GM10266 (cell line): Measurements from ENCODE around the gene LNP1.

Experiments used
- DNase-seq: peaks from one replicate; pipeline ENCODE4 v3.0.0; 2012; ENCODE audit errors: extremely low spot score
- TF ChIP-seq, protein P1 (sequence below): IDR thresholded peaks from 2 replicates; pipeline ENCODE4 v1.5.1; 2012; ENCODE audit warnings: mild to moderate bottlenecking, low read depth; ENCODE audit not compliant: control insufficient read depth, insufficient read depth; ENCODE audit errors: missing control alignments

Gene LNP1

GRCh38 chr3:100361897-100362296 lies 39.4 kb upstream of the LNP1 start:
- DNase-seq: no peak
- TF ChIP-seq, protein P1, sequence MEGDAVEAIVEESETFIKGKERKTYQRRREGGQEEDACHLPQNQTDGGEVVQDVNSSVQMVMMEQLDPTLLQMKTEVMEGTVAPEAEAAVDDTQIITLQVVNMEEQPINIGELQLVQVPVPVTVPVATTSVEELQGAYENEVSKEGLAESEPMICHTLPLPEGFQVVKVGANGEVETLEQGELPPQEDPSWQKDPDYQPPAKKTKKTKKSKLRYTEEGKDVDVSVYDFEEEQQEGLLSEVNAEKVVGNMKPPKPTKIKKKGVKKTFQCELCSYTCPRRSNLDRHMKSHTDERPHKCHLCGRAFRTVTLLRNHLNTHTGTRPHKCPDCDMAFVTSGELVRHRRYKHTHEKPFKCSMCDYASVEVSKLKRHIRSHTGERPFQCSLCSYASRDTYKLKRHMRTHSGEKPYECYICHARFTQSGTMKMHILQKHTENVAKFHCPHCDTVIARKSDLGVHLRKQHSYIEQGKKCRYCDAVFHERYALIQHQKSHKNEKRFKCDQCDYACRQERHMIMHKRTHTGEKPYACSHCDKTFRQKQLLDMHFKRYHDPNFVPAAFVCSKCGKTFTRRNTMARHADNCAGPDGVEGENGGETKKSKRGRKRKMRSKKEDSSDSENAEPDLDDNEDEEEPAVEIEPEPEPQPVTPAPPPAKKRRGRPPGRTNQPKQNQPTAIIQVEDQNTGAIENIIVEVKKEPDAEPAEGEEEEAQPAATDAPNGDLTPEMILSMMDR: no peak

DNA sequence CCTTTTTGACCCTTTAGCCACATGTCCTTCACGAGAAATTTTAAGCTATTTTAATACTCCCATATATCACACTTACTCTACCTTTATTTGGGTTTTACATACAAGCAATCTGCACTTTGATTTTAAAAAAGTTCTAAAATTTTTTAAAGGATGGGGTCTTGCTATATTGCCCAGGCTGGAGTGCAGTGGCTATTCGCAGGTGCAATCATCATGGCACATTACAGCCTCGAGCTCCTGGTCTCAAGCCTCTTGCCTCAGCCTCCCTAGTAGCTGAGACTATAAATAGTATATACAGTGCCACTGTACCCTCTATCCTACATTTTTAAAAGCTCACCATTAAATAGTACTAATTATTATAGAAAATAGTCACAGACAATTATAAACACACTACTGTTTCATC lies 36.9 kb upstream of the LNP1 start:
- TF ChIP-seq, protein P1: no peak

GRCh38 chr3:100366424-100366823 lies 34.9 kb upstream of the LNP1 start:
- DNase-seq: no peak
- TF ChIP-seq, protein P1: no peak

More for the DNA sequence above, 36.9 kb upstream of the LNP1 start:
- no peak for DNase-seq

DNA sequence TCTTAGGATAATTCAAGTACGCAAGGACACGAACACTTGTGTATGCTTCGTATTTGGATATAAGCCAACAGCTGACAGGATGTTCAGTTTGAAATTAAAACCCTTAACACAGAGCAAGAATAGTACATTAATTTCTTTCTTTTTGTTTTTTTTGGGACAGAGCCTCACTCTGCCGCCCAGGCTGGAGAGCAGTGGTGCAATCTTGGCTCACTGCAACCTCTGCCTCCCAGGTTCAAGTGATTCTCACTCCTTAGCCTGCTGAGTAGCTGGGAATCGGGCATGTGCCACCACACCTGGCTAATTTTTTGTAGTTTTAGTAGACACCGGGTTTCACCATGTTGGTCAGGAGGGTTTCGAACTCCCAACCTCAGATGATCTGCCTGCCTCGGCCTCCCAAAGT lies 32.9 kb upstream of the LNP1 start:
- TF ChIP-seq, protein P1: no peak
- no peak for DNase-seq

GRCh38 chr3:100370756-100371155 lies 30.6 kb upstream of the LNP1 start:
- DNase-seq: no peak
- TF ChIP-seq, protein P1: no peak

GRCh38 chr3:100374521-100374920 lies 26.8 kb upstream of the LNP1 start:
- DNase-seq: no peak

GRCh38 chr3:100376301-100376700 lies 25.0 kb upstream of the LNP1 start:
- TF ChIP-seq, protein P1: no peak
- no peak for DNase-seq

More at GRCh38 chr3:100374521-100374920, 26.8 kb upstream of the LNP1 start:
- TF ChIP-seq, protein P1: no peak
